Left ventricle myocardium inferior (tissue), 1 donor: ENCODE measurements around the gene ZNF653. TPM values are rescaled to one million over a fixed set of nuclear protein-coding genes. Genes with fewer than 3 reads are reported as not detected.

Experiments
- DNase-seq: peaks from one replicate; pipeline ENCODE4 v3.0.0-alpha.2; 2020
- H3K27ac ChIP-seq: fragments of 200-600 bp; replicated peaks from 2 replicates; pipeline ENCODE4 v1.8.0; 2021
- H3K27me3 ChIP-seq: fragments of 200-600 bp; 2 replicates; pipeline ENCODE4 v1.8.0; 2021; ENCODE audit warnings: low read depth
- H3K36me3 ChIP-seq: fragments of 200-600 bp; 2 replicates; pipeline ENCODE4 v1.8.0; 2021
- H3K4me1 ChIP-seq: fragments of 200-600 bp; 2 replicates; pipeline ENCODE4 v1.8.0; 2021
- H3K4me3 ChIP-seq: fragments of 200-600 bp; 2 replicates; pipeline ENCODE4 v1.8.0; 2021; ENCODE audit warnings: mild to moderate bottlenecking, moderate library complexity
- H3K9me3 ChIP-seq: fragments of 200-600 bp; replicated peaks from 2 replicates; pipeline ENCODE4 v1.8.0; 2021
- CTCF ChIP-seq: fragments of 200-600 bp; IDR thresholded peaks from 2 replicates; pipeline ENCODE4 v1.8.0; 2021; ENCODE audit warnings: antibody characterized with exemption, mild to moderate bottlenecking, borderline replicate concordance
- intact Hi-C: fragments of 100-400 bp; cut with micrococcal nuclease; formaldehyde crosslinking; loops from one replicate; pipeline ENCODE4 v1.11.0; 2022
- total RNA-seq: library from RNA; stranded (reverse); fragmentation: NEBNext Ultra II Directional; extraction: Animal tissue kit (Norgen Biotek cat#: 25700); gene quantifications from one replicate; pipeline ENCODE4 v1.2.1, GENCODE V29; 2021
- donor health status: DM: no; HTN: yes; CAD: no; lungs with severe emphysema.

Gene ZNF653
- total RNA-seq, 1 donor from 2014 or later = 4.2 TPM

- Histone ChIP-seq H3K36me3 (peaks cover 8% of the 10 kb centered on the region), H3K27ac (peak overlapping the region; percentile 97), H3K9me3 (no peaks in the 10 kb centered on the region), H3K27me3 (no peaks in the 10 kb centered on the region), H3K4me1 (peaks cover 42% of the 10 kb centered on the region), H3K4me3 (no peak overlapping the region)
- TF ChIP-seq CTCF = peak; percentile 32
- peak; percentile 77 for DNase-seq
- intact Hi-C loops = no loop called here
Observed at GRCh38 chr19:11530432-11530831, 24.8 kb upstream of the ZNF653 start.

- Histone ChIP-seq H3K36me3 (peaks cover 22% of the 10 kb centered on the region), H3K27me3 (no peaks in the 10 kb centered on the region), H3K4me1 (peaks cover 37% of the 10 kb centered on the region), H3K27ac (peak within 1 kb of the TSS; percentile 97), H3K9me3 (no peaks in the 10 kb centered on the region), H3K4me3 (peak within 1 kb of the TSS; percentile 99)
- TF ChIP-seq CTCF = no peak
- peak; percentile 98 for DNase-seq
- intact Hi-C loops = no loop called here
Observed at GRCh38 chr19:11528551-11529341, 23.1 kb upstream of the ZNF653 start, which contains the start of gene ECSIT. TSS of gene ECSIT (minus strand) at chr19:11529134. CDS start at chr19:11519170, 9,964 bp downstream.

GRCh38 chr19:11519138-11519537 lies 13.5 kb upstream of the ZNF653 start:
- Histone ChIP-seq H3K9me3 (no peaks in the 10 kb centered on the region), H3K27ac (no peak overlapping the region), H3K4me3 (no peak overlapping the region), H3K4me1 (no peaks in the 10 kb centered on the region), H3K27me3 (no peaks in the 10 kb centered on the region), H3K36me3 (peaks cover 72% of the 10 kb centered on the region)
- no peak for DNase-seq
- intact Hi-C loops = no loop called here
- no peak for TF ChIP-seq CTCF

DNA sequence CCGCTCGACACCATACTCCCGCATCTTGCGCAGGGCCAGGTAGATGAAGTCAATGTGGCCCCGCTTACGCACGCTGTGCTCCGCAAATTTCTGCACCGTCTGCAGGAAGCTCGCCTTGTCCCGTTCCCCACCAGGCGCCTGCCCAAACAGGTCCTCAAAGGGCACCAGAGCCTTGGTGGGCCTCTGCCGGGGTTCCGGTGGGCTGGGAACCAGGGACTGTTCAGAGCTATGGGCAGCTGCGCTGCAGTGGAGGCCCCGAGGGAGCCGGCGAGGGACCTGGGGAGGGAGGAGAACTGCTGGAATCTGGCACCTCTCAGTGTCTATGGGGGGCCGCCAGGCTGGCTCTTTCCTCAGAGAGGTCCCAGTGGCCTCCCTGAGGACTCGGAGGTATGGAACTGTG lies 8.3 kb upstream of the ZNF653 start:
- no peak for TF ChIP-seq CTCF
- no peaks in the 10 kb centered on the region for H3K9me3 ChIP-seq
- H3K4me3 ChIP-seq = no peak overlapping the region
- peaks cover 85% of the 10 kb centered on the region for H3K36me3 ChIP-seq
- intact Hi-C loops = no loop called here
- H3K27me3 ChIP-seq = no peaks in the 10 kb centered on the region
- no peak overlapping the region for H3K27ac ChIP-seq
- no peak for DNase-seq
- no peaks in the 10 kb centered on the region for H3K4me1 ChIP-seq

DNA sequence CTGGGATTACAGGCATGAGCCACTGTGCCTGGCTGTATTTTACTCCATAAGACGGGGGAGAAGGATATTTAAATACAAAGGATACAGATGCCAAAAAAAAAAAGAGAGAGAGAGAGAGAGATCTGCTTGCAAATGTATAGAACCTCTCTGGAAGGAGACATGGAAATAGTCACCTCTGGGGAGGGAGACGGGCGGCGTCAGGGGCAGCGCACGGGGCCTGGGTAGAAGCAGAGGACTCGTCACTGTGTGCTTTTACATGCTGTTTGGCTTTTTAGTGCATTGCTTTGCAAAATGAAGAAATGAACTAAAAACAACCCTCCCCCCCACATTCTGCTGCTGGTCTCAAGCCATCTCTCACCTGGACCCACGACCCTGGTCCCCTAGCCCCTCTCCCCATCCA lies 4.8 kb upstream of the ZNF653 start:
- H3K4me1 ChIP-seq = peaks cover 8% of the 10 kb centered on the region

More for the DNA sequence above, 4.8 kb upstream of the ZNF653 start:
- Histone ChIP-seq H3K4me3 (no peak overlapping the region), H3K36me3 (peaks cover 51% of the 10 kb centered on the region), H3K27ac (no peak overlapping the region), H3K27me3 (no peaks in the 10 kb centered on the region), H3K9me3 (no peaks in the 10 kb centered on the region)
- DNase-seq = no peak
- intact Hi-C loops = no loop called here
- TF ChIP-seq CTCF = no peak
